ENCODE data around the gene ICOSLG.
"Not testable (repeated sequence)": the region's sequence is repeated elsewhere in the genome, so short reads cannot be mapped to it uniquely, and the experiment has no call there.

The ICOSLG gene

DNA sequence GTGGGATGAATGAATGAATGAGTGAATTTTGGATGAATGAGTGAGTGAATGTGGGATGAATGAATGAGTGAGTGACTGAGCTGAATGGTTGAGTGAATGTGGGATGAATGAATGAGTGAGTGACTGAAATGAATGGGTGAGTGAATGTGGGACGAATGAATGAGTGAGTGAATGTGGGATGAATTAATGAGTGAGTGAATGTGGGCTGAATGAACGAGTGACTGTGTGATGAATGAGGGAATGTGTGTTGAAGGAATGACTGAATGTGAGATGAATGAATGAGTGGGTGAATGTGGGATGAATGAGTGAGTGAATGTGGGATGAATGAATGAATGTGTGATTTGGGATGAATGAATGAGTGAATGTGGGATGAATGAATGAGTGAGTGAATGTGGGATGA is 28.8 kb downstream of the ICOSLG start:
- H3K27ac Mint-ChIP-seq, result not testable (repeated sequence)

DNA sequence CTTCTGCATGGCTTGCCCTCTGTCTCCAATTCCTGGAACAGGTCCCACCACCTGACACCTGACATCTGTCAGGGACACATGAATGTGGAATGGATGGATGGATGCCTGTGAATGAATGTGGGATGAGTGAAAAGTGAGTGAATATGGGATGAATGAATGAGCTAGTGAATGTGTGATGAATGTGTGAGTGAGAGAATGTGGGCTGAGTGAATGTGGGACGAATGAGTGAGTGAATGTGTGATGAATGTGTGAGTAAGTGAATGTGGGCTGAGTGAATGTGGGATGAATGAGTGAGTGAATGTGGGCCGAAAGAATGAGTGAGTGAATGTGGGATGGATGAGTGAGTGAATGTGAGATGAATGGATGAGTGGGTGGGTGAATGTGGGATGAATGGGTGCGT is 29.2 kb downstream of the ICOSLG start:
- DNase-seq, H3K9me3 Mint-ChIP-seq, CTCF ChIA-PET, H3K4me3 Mint-ChIP-seq, H3K36me3 Mint-ChIP-seq, H3K4me1 Mint-ChIP-seq, H3K27ac Mint-ChIP-seq, H3K27me3 Mint-ChIP-seq: not testable (repeated sequence)

More for the DNA sequence above, 28.8 kb downstream of the ICOSLG start:
- H3K4me1 Mint-ChIP-seq, DNase-seq, H3K4me3 Mint-ChIP-seq, CTCF ChIA-PET, H3K9me3 Mint-ChIP-seq, H3K36me3 Mint-ChIP-seq, H3K27me3 Mint-ChIP-seq: not testable (repeated sequence)

DNA sequence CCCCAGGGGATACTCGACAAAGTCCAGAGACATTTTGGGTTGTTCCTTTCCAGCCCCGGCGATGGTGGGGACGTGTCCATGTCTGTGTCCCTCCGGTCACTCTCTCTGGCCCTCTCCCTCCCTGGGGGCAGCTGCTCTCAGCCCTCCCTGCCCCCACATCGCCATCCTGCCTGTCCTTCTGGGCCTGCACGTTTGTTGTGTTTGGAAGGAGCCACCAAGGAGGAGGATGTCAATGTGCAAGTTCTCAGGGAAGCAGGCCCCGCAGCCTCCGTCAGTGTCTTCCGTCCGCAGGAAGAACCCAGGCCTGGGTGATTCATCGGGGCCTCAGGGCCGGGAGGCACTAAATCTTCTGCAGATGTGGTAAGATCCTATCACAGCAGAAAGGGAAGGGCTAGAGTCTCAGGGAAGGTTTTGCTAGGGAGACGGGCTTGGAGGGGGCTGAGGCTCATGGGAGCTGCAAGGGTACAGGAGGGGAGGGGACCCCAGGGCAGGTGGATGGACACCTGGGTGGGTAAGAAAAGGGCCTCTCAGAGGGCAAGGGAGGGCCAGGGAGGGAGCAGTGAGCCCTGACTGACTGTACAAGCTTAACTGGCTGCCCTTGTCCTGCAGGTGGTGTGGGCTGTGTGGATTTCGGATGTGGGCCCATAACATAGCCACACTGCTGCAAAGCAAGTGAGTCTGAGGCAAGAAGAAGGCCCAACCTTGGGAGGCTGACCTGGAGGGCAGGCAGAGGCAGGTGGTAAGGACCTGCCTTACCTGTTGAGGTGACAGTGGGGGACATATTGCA is 32.7 kb downstream of the ICOSLG start:
- DNase-seq, H3K36me3 Mint-ChIP-seq, H3K27ac Mint-ChIP-seq, H3K9me3 Mint-ChIP-seq, CTCF ChIA-PET, H3K4me1 Mint-ChIP-seq, H3K4me3 Mint-ChIP-seq, H3K27me3 Mint-ChIP-seq: not testable (repeated sequence)

DNA sequence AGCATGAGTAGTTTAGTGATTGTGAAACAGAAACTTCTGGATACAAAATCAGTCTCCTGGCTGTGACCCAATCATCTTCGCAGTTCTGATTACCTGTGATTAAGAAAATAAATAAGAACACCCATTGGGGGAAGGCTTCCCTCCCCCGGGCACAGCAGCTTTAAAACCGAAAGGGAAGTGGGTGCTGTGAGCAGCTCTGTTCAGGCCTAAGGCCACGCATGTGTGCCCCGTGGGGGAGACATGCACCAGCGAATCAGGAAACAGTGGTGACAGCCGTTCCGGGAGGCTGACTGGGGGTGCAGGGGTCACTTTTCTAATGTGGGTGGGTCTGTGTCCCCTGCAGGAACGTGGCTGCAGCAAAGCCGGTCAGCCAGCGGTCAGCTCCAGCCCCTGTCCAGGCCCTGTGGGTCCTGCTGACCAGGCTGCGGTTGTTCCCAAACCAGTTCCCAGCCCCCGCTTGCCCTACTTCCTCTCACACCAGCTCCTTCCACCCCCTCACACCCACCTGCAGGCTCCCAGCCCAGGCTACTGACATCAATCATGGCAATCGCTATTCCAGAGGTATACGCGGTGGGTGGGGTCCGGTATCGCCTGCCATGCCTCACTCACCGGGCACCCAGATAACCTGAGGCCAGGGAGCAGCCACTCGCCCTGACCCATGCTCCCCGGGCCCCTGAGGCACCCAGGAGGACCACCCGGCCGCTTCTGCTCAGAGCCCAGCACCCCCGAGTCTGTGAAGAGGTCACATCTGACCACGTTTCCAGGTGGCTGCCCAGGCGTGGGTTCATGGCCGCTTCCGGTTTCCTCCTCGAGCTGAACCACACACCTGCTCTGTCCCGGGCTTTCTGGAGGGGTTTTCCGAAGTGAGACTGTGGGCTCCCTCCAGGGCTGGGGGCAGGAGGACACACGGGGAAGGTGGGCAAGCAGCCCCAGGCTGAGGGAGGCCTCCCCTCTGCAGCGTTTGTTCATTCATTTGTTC is 33.8 kb downstream of the ICOSLG start:
- H3K4me3 Mint-ChIP-seq, CTCF ChIA-PET, H3K9me3 Mint-ChIP-seq: not testable (repeated sequence)

DNA sequence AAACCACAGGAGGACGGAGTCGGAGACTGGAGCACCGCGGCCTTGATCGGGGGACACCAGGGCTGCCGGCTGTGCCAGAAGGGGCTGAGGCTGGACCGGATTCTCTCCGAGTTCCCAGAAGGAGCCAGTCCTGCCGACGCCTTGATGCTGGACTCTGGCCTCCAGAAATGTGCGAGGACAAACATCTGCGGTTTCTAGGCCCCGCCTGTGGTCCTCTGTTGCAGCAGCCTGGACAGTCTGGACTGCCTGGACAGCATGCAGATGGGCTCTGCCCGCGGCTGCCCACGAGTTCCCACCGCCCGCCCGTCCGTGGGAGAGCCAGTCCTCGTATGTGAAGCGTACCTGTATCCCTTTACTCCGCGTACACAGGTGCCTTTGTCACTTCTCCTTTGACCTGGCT is 34.6 kb downstream of the ICOSLG start:
- H3K4me3 Mint-ChIP-seq, H3K36me3 Mint-ChIP-seq, H3K9me3 Mint-ChIP-seq, DNase-seq, H3K27ac Mint-ChIP-seq, H3K27me3 Mint-ChIP-seq, CTCF ChIA-PET, H3K4me1 Mint-ChIP-seq: not testable (repeated sequence)

More for the DNA sequence above, 33.8 kb downstream of the ICOSLG start:
- not testable (repeated sequence) for H3K4me1 Mint-ChIP-seq, H3K27me3 Mint-ChIP-seq, H3K27ac Mint-ChIP-seq, H3K36me3 Mint-ChIP-seq, DNase-seq

DNA sequence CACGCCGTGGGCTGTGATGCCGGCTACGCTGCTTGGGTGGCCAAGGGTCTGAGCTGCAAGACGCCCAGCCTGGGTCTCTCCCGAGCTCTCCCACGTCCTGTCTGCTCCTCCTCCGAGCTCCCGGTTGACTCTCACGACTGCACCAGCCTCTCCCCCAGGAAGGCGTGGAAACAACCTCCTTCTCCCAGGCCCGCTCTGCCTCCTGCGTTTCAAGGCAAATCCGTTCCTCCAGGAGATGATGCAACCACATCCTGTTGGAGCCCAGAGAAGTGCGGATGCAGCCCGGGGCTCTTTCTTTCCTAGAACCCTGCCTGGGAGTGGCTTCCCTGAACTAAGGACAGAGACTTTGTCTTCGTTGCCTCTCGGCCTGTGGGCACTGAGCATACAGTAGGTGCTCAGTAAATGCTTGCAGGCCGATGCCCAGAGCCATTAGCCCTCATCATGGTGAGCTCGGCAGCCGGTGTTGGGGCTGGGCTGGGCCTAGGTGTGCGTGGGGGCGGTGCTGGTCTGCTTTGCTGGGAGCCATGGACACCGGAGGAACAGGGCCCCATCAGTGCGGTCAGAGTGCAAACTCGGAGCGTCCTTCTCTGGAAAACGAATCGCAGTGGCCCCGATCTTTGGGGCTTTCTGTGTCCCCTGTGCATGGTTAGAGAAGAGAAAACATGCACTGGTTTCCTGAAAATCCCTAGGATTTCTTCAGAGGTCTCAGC is 38.0 kb downstream of the ICOSLG start:
- H3K27ac Mint-ChIP-seq, H3K4me3 Mint-ChIP-seq, H3K27me3 Mint-ChIP-seq, DNase-seq, H3K4me1 Mint-ChIP-seq, CTCF ChIA-PET, H3K36me3 Mint-ChIP-seq, H3K9me3 Mint-ChIP-seq: not testable (repeated sequence)

DNA sequence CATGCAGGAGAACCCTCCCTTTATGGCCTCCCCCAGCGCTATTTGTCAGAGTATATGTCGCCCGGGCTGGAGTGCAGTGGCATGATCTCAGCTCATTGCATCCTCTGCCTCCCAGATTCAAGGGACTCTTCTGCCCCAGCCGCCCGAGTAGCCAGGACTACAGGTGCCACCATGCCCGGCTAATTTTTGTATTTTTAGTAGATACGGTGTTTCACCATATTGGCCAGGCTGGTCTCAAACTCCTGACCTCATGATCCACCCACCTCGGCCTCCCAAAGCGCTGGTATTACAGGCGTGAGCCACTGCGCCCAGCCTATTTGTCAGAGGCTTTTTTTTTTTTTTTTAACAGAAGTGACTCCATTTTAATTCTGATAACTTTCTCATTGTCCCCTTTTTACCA is 40.7 kb downstream of the ICOSLG start:
- H3K4me3 Mint-ChIP-seq, H3K27ac Mint-ChIP-seq, H3K4me1 Mint-ChIP-seq, DNase-seq, CTCF ChIA-PET, H3K9me3 Mint-ChIP-seq, H3K27me3 Mint-ChIP-seq, H3K36me3 Mint-ChIP-seq: not testable (repeated sequence)

DNA sequence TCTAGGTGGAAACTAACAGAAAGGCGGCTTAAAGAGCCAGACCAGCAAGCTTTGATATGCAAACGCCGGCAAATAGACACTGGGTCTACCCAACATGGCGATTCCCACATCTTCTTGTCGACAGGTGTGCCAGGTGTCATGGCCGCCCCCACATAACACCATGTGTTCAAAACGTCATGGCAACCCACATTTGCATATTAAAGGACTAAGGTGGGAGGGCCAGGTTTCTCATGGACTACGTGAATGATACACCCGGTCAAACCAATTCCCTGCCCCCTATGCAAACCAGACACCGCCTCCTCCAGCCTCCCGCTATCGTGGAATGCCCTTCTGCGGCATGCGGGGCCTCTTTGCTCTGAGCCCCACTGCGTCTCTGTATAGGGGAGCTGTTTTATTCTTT is 41.3 kb downstream of the ICOSLG start:
- H3K36me3 Mint-ChIP-seq, result no peaks in the 10 kb centered on the region
- CTCF ChIA-PET, result no interaction called here
- H3K9me3 Mint-ChIP-seq, result no peaks in the 10 kb centered on the region
- peaks cover 5% of the 10 kb centered on the region for H3K4me1 Mint-ChIP-seq
- peak; percentile 18 for DNase-seq
- no peak overlapping the region for H3K4me3 Mint-ChIP-seq
- peaks cover 4% of the 10 kb centered on the region for H3K27me3 Mint-ChIP-seq
- H3K27ac Mint-ChIP-seq, result no peak overlapping the region

DNA sequence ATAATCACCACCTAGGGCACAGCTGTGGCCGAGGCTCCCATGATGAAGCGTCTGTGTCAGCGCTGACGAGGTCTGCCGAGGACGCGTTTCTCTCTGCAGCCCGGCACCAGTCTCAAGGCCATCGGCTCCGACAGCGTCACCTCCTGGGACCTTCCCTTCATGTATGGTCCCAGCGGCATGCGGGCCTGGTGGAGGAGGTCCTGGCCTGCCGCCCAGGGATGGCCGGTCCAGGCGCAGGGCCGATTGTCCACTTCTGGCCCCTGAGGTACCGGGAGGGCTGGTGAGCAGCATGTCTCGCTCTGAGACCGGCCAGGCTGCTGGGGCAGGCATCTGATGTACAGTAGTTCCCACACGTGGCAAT is 43.6 kb downstream of the ICOSLG start:
- H3K9me3 Mint-ChIP-seq, CTCF ChIA-PET, H3K36me3 Mint-ChIP-seq, H3K4me1 Mint-ChIP-seq, H3K27me3 Mint-ChIP-seq, H3K27ac Mint-ChIP-seq, H3K4me3 Mint-ChIP-seq, DNase-seq: not testable (repeated sequence)

DNA sequence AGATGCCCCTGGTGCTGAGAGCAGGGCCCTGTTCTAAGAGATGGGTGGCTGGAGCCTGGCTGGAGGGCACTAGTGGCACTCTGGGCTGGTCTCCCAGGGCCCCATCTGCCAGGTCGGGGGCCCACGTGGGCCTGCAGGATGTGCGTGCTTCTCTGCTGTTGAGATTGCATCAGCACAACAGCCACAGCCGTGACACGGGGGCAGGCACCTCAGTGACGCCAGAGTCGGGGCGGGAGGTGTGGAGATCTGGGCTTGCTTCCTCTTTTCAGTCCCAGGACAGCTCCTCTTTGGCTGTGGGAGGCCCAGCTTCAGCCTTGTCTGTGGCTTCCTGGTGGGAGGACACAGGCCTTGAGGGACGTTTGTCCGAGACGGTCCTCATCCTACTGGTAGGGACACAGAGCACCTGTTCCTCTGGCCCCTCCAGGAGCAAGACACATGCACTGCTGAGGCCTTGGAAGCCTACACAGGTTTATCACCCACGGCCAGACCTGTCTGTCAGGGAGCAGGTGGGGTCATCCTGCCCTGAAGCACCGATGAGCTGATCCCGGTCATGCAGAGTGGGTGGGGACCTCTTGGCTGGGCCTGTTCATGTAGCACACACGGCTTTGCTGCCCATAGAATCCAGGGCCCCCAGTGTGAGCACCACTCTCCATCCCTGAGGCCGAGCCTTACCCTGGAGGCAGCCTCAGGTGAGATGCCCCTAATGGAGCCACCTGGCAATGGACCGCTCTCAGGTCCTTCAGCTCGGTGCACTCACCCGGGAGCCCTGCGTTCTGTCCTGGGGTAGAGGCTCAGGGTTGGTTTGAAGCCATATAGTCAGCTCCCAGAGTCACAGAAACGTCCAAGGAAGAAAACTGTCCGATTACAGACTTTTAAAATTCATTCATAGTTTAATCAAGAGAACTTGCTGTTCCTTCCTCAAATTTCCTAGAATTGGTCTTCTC is 44.3 kb downstream of the ICOSLG start:
- H3K36me3 Mint-ChIP-seq, H3K9me3 Mint-ChIP-seq, H3K4me3 Mint-ChIP-seq, H3K4me1 Mint-ChIP-seq, CTCF ChIA-PET, H3K27me3 Mint-ChIP-seq: not testable (repeated sequence)
- H3K27ac Mint-ChIP-seq, result peak overlapping the region; percentile 30
- peak; percentile 92 for DNase-seq

DNA sequence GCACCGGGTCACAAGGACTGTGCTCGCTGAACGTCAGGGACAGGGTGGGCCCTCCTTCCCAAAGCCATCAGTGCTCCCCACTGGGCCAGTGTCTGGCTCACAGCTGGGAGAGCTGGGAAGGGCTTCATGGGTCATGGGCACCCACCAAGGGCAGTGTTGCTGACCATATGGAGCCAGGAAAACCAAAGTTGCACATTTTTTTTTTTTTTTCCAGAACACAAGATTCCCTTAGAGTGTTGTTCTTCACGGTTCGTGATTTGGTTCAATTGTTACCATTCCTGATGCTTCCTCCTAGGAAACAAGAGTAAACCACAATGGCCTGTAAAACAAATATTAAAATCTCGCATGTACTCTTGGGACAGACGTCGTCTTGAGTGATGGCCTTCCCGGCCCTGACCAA is 45.9 kb downstream of the ICOSLG start:
- H3K4me1 Mint-ChIP-seq, H3K4me3 Mint-ChIP-seq, H3K36me3 Mint-ChIP-seq, DNase-seq, H3K27ac Mint-ChIP-seq, H3K27me3 Mint-ChIP-seq, CTCF ChIA-PET, H3K9me3 Mint-ChIP-seq: not testable (repeated sequence)

DNA sequence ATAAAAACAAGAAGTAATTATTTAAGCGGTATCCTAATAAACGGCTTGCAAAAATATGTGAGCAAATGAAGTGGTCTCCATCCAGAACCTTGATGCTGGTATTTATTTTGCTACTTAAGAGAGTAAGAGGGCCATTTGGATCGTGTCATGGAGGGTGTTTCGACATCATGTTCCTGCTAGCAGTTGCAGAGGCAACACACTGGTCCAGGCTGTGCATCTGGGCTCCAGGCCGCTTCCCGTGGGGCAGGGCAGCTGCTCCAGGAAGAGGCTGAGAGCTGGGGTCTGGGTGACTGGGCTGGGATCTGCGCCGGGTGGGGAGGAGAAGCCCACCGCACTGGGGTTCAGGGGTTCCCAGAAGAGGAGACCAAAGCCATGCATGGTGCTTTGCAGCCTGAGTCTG is 46.3 kb downstream of the ICOSLG start:
- H3K36me3 Mint-ChIP-seq, H3K27ac Mint-ChIP-seq, H3K4me3 Mint-ChIP-seq, CTCF ChIA-PET, DNase-seq, H3K9me3 Mint-ChIP-seq, H3K27me3 Mint-ChIP-seq, H3K4me1 Mint-ChIP-seq: not testable (repeated sequence)

DNA sequence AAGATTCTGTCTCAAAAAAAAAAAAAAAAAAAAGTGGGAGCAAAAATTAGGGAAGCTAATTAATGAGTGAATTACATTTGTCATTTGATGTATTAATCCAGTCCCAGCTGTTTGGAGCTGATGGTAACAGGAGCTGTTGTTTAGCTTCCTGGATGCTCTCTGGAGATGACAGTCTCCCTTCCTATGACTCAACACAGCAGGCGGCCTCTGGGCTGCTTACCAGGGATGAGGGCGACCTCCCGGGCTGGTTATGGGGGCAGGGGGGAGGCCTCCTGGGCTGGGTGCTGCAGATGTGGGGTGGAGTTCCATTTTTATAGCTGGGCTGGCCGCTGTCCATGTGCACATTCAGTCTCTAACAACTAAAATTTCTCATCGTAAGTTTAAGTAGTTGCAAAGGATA is 47.6 kb downstream of the ICOSLG start:
- H3K9me3 Mint-ChIP-seq, H3K27ac Mint-ChIP-seq: not testable (repeated sequence)

More for the DNA sequence above, 47.6 kb downstream of the ICOSLG start:
- H3K27me3 Mint-ChIP-seq, DNase-seq, H3K4me3 Mint-ChIP-seq, CTCF ChIA-PET, H3K4me1 Mint-ChIP-seq, H3K36me3 Mint-ChIP-seq: not testable (repeated sequence)

Data from activated naive CD4-positive, alpha-beta T cell treated with anti-CD3 and anti-CD28 coated beads, Interleukin-2, amount 10 ng/mL, durations not matched to agents 7 days and 5 days (primary cell).